HG03457 (cell line): Measurements from ENCODE around the gene HEYL.
A peak's percentile ranks its signal among the peaks of the same experiment; 100 is the strongest.

Experiments
- ATAC-seq: cut with Tn5 transposase; IDR thresholded peaks from one replicate; pipeline ENCODE4 v1.9.1; 2021; ENCODE audit warnings: moderate number of reproducible peaks; ENCODE audit not compliant: unreplicated experiment

The HEYL gene

DNA sequence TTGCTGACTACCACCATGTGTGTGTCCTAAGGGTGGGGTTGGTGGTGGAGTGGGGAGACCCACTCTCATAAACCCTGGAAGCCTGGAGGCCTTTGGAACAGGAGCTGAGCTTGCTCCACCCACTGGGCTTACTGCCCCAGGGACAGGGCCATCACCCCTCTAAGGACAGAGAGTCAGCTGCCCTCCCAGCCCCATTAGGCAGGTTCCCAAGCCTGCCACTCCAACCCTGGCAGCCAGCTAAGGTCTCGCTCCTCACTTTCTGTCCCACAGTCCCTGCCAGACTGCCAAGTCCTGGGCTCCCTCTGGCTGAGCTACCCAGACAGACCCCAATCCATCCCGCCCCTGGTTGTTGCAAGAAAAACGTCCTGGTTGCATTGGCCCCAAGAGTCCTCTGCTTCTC, 28.7 kb upstream of the HEYL start:
- no peak for ATAC-seq

- ATAC-seq, result peak; percentile 84
Measured at GRCh38 chr1:39666772-39667171, 27.3 kb upstream of the HEYL start.

GRCh38 chr1:39663559-39663958, 24.1 kb upstream of the HEYL start:
- ATAC-seq, result no peak

DNA sequence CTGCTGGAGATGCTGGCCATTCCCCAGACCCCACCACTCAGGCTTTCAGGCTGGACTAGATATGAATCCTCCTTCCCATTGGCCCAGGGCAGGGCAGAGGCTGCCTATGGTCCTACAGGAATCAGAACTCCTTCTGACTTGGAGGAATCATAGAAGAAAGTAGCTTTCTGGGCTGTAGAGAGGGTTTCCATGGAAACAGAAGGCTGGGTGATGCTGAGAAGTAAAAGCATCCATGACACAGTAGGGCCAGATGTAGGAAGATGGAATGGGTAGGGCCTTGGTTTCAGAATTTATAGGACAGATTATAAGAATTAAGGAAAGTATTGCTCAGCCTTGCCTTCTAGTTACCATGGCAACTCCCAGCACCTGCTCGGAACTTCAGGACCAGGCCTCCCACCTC, 23.4 kb upstream of the HEYL start:
- ATAC-seq, result no peak

GRCh38 chr1:39659538-39659937, 20.1 kb upstream of the HEYL start:
- no peak for ATAC-seq

GRCh38 chr1:39659110-39659509, 19.7 kb upstream of the HEYL start:
- no peak for ATAC-seq

DNA sequence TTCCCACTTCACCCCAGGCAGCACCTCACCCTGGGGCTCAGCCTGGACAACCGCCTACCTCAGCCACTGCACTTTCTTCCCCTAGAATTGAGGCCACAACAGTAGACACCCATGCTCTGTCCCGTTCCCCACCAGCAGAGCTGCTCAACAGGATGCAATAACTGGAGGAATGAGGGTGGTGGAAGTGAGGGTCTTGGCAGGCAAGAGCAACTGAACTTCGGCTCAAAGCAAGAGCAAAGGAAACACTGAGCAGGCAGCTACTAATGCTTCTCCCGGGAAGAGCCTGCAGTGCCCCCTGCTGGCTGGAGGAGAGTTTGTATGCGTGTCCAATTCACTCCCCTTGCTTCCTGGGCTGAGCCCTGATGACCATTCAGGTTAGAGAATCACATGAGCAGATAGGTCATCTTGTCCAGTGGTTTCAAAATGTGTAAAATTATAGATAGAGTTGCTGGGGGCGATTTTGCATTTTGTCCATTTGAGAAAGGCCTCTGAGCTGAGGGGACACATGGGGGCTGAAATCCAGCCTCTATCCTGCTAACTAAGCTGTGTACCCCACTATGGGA, 18.6 kb upstream of the HEYL start:
- no peak for ATAC-seq

- ATAC-seq, result no peak
Measured at GRCh38 chr1:39657402-39657801, 18.0 kb upstream of the HEYL start.

GRCh38 chr1:39656391-39656790, 16.9 kb upstream of the HEYL start:
- no peak for ATAC-seq

DNA sequence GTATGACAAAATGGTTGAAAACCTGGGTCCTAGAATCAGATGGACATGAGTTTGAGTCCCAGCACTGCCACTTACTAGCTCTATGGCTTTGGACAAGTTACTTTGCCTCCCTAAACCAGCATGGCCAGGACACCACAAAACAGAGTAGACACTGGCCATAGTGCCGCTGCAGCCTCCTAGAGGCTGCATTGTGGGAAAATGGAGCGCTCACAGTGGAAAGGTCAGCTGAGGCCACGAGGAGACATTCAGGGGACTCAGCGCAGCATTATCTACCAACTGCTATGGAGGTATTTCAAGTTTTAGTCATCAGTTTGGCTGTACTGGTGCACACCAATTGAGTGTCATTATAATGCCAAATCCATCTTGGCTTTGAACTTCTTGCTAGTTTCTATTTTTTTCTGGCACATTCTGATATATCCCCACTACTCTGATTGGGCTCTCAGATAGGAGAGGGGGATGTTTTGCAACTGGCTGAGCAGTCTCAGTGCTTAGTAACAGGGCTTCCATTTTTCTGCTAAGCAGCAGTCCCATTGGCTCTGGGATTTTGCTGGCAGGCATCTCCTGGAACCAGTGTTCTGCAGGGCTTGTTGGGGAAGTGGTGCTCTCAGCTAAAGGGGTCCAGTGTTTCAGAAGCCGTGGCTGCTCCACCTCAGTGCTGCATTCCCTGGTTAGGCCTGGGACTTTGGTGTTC, 16.3 kb upstream of the HEYL start:
- no peak for ATAC-seq

GRCh38 chr1:39654291-39654690, 14.8 kb upstream of the HEYL start:
- no peak for ATAC-seq

DNA sequence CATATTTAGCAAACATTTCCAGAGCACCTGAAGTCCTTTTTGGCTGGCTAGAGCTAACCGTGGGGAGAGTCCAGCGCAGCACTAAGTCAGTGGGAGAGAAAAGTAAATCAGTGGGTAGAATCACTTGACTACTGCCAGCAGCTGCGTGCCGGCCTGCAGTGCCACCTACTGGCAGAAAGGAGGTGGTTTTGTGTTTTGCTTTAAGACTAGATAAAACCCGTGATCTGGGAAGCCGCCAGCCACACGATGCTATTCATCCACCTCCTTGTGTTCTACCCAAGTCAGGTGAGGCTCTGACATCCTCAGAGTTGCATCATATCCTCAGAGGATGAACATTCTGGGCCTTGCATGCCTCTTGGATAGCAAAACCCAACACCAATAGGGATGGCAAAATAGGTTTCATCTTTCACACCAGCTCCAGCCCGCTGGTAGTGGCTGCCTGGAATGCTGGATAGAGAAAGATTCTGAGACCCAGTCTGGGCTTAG, 14.1 kb upstream of the HEYL start:
- ATAC-seq, result no peak

DNA sequence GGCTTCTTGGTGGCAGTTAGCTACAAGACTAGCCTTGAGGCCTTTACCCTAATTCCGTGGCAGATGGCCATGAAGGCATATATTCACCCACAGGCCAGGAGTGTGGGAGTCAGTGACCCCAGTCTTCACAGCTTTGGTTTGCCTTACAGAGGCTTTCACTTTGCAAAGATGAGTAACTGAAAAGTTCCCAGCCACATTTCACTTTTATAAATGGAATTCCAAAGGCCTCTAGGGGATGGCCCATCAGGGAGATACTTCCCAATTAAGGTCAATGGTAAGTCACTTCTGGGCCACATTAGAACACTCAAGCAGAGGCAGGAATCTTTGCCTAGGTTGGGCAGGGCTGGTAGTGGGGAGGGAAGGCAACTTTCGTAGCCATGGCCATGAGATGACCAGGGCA, 13.1 kb upstream of the HEYL start:
- no peak for ATAC-seq

DNA sequence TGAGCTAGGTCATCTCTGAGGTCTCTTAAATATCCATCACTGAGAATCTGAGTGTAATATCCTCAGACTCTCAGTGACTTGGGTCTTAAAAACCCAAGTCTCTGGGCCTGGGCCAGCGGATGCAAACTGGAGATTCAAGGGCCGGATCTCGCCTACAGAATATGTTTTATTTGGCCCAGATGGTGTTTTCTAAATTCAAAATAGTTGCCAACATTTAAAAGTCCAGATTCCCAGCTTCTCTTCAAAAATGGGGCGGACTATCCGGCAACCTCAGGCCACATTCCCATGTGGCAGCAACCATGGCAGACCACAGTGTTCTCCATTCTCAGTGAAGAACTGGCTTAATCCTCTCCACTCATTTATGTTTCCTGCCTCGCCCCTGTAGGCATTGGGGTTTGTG, 12.7 kb upstream of the HEYL start:
- no peak for ATAC-seq

DNA sequence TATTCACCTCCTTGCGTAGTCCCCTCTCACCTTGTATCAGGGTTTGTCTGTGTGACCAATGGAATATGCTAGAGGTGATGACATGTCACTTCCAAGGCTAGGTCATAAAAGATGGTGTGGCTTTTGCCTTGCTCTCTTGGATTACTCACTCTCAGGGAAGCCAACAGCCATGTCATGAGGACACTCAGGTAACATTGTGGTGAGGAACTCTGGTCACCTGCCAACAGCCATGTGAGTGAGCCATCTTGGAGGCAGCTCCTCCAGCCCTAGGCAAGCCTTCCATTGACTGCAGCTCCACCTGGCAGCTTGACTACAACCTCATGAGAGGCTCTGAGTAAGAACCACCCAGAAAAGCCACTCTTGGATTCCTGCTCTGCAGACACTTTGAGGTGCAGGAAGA, 11.0 kb upstream of the HEYL start:
- ATAC-seq, result no peak

- ATAC-seq, result no peak
Measured at GRCh38 chr1:39649636-39650185, 10.3 kb upstream of the HEYL start.

GRCh38 chr1:39648496-39648895, 9.1 kb upstream of the HEYL start:
- ATAC-seq, result no peak

DNA sequence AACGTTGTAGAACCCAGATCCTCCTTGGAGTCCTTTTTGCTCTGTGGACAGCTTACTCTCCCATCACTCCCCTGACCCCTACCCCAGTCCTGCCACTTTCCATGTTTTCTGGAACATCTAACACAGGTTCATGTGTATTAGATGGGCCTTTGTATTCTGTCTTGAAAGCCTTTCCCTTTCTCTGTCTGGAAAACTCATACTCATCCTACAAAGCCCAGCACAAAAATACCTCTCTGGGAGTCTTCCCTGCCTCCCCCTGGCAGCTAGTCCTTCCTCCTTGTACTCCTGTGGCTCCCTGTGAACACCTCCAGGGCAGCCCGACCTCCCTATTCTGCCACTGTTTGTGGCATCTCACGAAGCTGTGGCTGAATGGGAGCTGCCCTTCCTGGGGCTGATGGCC, 7.8 kb upstream of the HEYL start:
- no peak for ATAC-seq

GRCh38 chr1:39646232-39647081, 7.0 kb upstream of the HEYL start:
- no peak for ATAC-seq

DNA sequence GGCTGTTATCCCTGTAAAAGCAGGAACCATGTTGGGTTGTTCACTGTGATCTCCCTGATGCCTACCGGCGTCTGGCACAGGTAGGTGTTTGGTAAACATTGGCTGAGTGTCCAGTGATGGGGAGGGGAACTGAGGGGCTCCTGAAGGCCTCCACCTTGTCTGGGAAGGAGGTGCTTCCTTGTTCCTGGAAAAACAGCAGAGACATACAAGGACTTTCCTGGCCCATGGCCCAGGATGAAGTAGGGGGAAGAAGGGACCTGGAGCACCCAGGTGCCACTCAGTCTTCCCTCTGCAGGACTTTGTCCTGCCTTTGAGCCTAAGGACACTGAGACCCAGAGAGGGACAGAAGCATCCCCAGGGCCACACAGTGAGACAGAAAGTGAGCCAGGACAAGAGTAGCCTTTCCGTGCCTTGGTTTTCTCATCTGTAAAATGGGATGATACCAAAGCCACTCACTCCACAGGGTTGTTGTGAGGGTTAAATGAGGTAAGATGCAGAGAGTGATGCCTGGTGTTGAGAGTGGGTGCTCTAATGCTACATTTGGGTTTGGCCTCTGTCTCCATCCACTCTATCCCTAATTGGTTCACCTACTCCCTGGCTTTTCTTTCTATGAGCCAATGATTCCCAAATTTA, 6.1 kb upstream of the HEYL start:
- no peak for ATAC-seq

- ATAC-seq, result no peak
Measured at GRCh38 chr1:39643705-39644104, 4.3 kb upstream of the HEYL start.
